WTC11 (cell line): ENCODE measurements around the gene FSHR.

Source experiments
- E2F5 ChIP-seq: sonication (generic); formaldehyde crosslinking; IDR thresholded peaks from 2 replicates; pipeline ENCODE4 v1.8.1; 2022; ENCODE audit warnings: mild to moderate bottlenecking, moderate library complexity, missing genetic modification reagents
- ESRRA ChIP-seq: sonication (generic); formaldehyde crosslinking; IDR thresholded peaks from 2 replicates; pipeline ENCODE4 v1.8.1; 2022; ENCODE audit warnings: mild to moderate bottlenecking, missing genetic modification reagents, borderline replicate concordance

- TF ChIP-seq ESRRA (no peak), E2F5 (CRISPR knock-in tag) (no peak)
Observed at GRCh38 chr2:48982887-48983435, 171.4 kb downstream of the FSHR start.
